Activated naive CD4-positive, alpha-beta T cell treated with anti-CD3 and anti-CD28 coated beads, Interleukin-2, amount 50 U/mL, for 24 hours (primary cell): ENCODE data around the gene IGF1R.

Experiments
- H3K27ac Mint-ChIP-seq: one replicate; pipeline ENCODE4 v1.8.0; 2021; ENCODE audit warnings: mild to moderate bottlenecking, mixed read lengths
- H3K27me3 Mint-ChIP-seq: one replicate; pipeline ENCODE4 v1.8.0; 2021; ENCODE audit warnings: mixed read lengths
- H3K36me3 Mint-ChIP-seq: one replicate; pipeline ENCODE4 v1.8.0; 2021; ENCODE audit warnings: mixed read lengths
- H3K4me1 Mint-ChIP-seq: one replicate; pipeline ENCODE4 v1.8.0; 2021; ENCODE audit warnings: mixed read lengths
- H3K4me3 Mint-ChIP-seq: one replicate; pipeline ENCODE4 v1.8.0; 2021; ENCODE audit warnings: mild to moderate bottlenecking, mixed read lengths
- H3K9me3 Mint-ChIP-seq: one replicate; pipeline ENCODE4 v1.8.0; 2021; ENCODE audit warnings: mixed read lengths

The IGF1R gene

GRCh38 chr15:98893401-98893800 is 245.1 kb downstream of the IGF1R start:
- Mint-ChIP-seq H3K27ac (no peak overlapping the region), H3K9me3 (no peaks in the 10 kb centered on the region), H3K36me3 (peaks cover 23% of the 10 kb centered on the region), H3K4me1 (peaks cover 29% of the 10 kb centered on the region), H3K4me3 (no peak overlapping the region), H3K27me3 (no peaks in the 10 kb centered on the region)

GRCh38 chr15:98894312-98894711 is 246.0 kb downstream of the IGF1R start:
- H3K4me3 Mint-ChIP-seq, result no peak overlapping the region
- H3K27ac Mint-ChIP-seq, result no peak overlapping the region
- H3K36me3 Mint-ChIP-seq, result peaks cover 23% of the 10 kb centered on the region
- H3K4me1 Mint-ChIP-seq, result peaks cover 20% of the 10 kb centered on the region
- H3K27me3 Mint-ChIP-seq, result no peaks in the 10 kb centered on the region
- H3K9me3 Mint-ChIP-seq, result no peaks in the 10 kb centered on the region

GRCh38 chr15:98896002-98896721 is 247.8 kb downstream of the IGF1R start:
- no peak overlapping the region for H3K4me3 Mint-ChIP-seq
- peaks cover 20% of the 10 kb centered on the region for H3K36me3 Mint-ChIP-seq
- no peaks in the 10 kb centered on the region for H3K9me3 Mint-ChIP-seq
- H3K4me1 Mint-ChIP-seq, result peaks cover 17% of the 10 kb centered on the region
- no peaks in the 10 kb centered on the region for H3K27me3 Mint-ChIP-seq
- H3K27ac Mint-ChIP-seq, result no peak overlapping the region

- Mint-ChIP-seq H3K9me3 (no peaks in the 10 kb centered on the region), H3K36me3 (peaks cover 24% of the 10 kb centered on the region), H3K27ac (no peak overlapping the region), H3K27me3 (no peaks in the 10 kb centered on the region), H3K4me3 (no peak overlapping the region), H3K4me1 (peaks cover 19% of the 10 kb centered on the region)
These were observed 248.7 kb downstream of the IGF1R start for GRCh38 chr15:98896802-98897732.

- H3K27ac Mint-ChIP-seq, result no peak overlapping the region
- no peaks in the 10 kb centered on the region for H3K27me3 Mint-ChIP-seq
- peaks cover 20% of the 10 kb centered on the region for H3K4me1 Mint-ChIP-seq
- H3K4me3 Mint-ChIP-seq, result no peak overlapping the region
- peaks cover 23% of the 10 kb centered on the region for H3K36me3 Mint-ChIP-seq
- no peaks in the 10 kb centered on the region for H3K9me3 Mint-ChIP-seq
These were observed 249.8 kb downstream of the IGF1R start for GRCh38 chr15:98898122-98898521.

- H3K27ac Mint-ChIP-seq, result no peak overlapping the region
- peaks cover 21% of the 10 kb centered on the region for H3K36me3 Mint-ChIP-seq
- no peaks in the 10 kb centered on the region for H3K9me3 Mint-ChIP-seq
- no peaks in the 10 kb centered on the region for H3K27me3 Mint-ChIP-seq
- peaks cover 28% of the 10 kb centered on the region for H3K4me1 Mint-ChIP-seq
- H3K4me3 Mint-ChIP-seq, result no peak overlapping the region
These were observed 251.1 kb downstream of the IGF1R start for GRCh38 chr15:98899272-98900021.

- Mint-ChIP-seq H3K9me3 (no peaks in the 10 kb centered on the region), H3K4me1 (peaks cover 28% of the 10 kb centered on the region), H3K27ac (no peak overlapping the region), H3K4me3 (no peak overlapping the region), H3K36me3 (peaks cover 21% of the 10 kb centered on the region), H3K27me3 (no peaks in the 10 kb centered on the region)
These were observed 252.0 kb downstream of the IGF1R start for GRCh38 chr15:98900356-98900755.

- H3K36me3 Mint-ChIP-seq, result peaks cover 18% of the 10 kb centered on the region
- peak overlapping the region; percentile 85 for H3K27ac Mint-ChIP-seq
- no peak overlapping the region for H3K4me3 Mint-ChIP-seq
- H3K4me1 Mint-ChIP-seq, result peaks cover 28% of the 10 kb centered on the region
- H3K27me3 Mint-ChIP-seq, result no peaks in the 10 kb centered on the region
- no peaks in the 10 kb centered on the region for H3K9me3 Mint-ChIP-seq
These were observed 253.2 kb downstream of the IGF1R start for GRCh38 chr15:98901434-98902072.

GRCh38 chr15:98902931-98903330 is 254.6 kb downstream of the IGF1R start:
- no peak overlapping the region for H3K27ac Mint-ChIP-seq
- no peaks in the 10 kb centered on the region for H3K27me3 Mint-ChIP-seq
- peaks cover 11% of the 10 kb centered on the region for H3K36me3 Mint-ChIP-seq
- H3K4me1 Mint-ChIP-seq, result peaks cover 24% of the 10 kb centered on the region
- H3K4me3 Mint-ChIP-seq, result no peak overlapping the region
- H3K9me3 Mint-ChIP-seq, result no peaks in the 10 kb centered on the region

- H3K4me1 Mint-ChIP-seq, result peaks cover 24% of the 10 kb centered on the region
- H3K27ac Mint-ChIP-seq, result peak overlapping the region; percentile 64
- no peaks in the 10 kb centered on the region for H3K9me3 Mint-ChIP-seq
- peaks cover 10% of the 10 kb centered on the region for H3K36me3 Mint-ChIP-seq
- H3K27me3 Mint-ChIP-seq, result no peaks in the 10 kb centered on the region
- no peak overlapping the region for H3K4me3 Mint-ChIP-seq
These were observed 255.2 kb downstream of the IGF1R start for GRCh38 chr15:98903377-98904018.

GRCh38 chr15:98904544-98904943 is 256.2 kb downstream of the IGF1R start:
- Mint-ChIP-seq H3K36me3 (peaks cover 10% of the 10 kb centered on the region), H3K27me3 (no peaks in the 10 kb centered on the region), H3K27ac (no peak overlapping the region), H3K4me1 (peaks cover 24% of the 10 kb centered on the region), H3K9me3 (no peaks in the 10 kb centered on the region), H3K4me3 (no peak overlapping the region)

- Mint-ChIP-seq H3K27me3 (no peaks in the 10 kb centered on the region), H3K9me3 (no peaks in the 10 kb centered on the region), H3K4me1 (peaks cover 17% of the 10 kb centered on the region), H3K36me3 (peaks cover 10% of the 10 kb centered on the region), H3K27ac (no peak overlapping the region), H3K4me3 (no peak overlapping the region)
These were observed 257.8 kb downstream of the IGF1R start for GRCh38 chr15:98905963-98906711.

- Mint-ChIP-seq H3K27me3 (no peaks in the 10 kb centered on the region), H3K4me1 (peaks cover 11% of the 10 kb centered on the region), H3K4me3 (no peak overlapping the region), H3K36me3 (peaks cover 5% of the 10 kb centered on the region), H3K27ac (no peak overlapping the region), H3K9me3 (no peaks in the 10 kb centered on the region)
These were observed 258.4 kb downstream of the IGF1R start for GRCh38 chr15:98906712-98907083.

- Mint-ChIP-seq H3K36me3 (peaks cover 4% of the 10 kb centered on the region), H3K4me1 (peaks cover 9% of the 10 kb centered on the region), H3K9me3 (no peaks in the 10 kb centered on the region), H3K27me3 (no peaks in the 10 kb centered on the region), H3K27ac (no peak overlapping the region), H3K4me3 (no peak overlapping the region)
These were observed 259.7 kb downstream of the IGF1R start for GRCh38 chr15:98907927-98908471.
